GM12878 (cell line): ENCODE data around the gene ZNF335. TPM values are rescaled to one million over a fixed set of nuclear protein-coding genes. Genes with fewer than 3 reads are reported as not detected.

Source experiments
- ATAC-seq: fragments of 200-7000 bp; cut with Tn5 transposase; 3 replicates; pipeline ENCODE4 v1.9.1; 2020; ENCODE audit warnings: mild to moderate bottlenecking, moderate library complexity
- BruUV-seq: library from RNA; stranded (reverse); fragments of 400-500 nt; replicated peaks from 2 replicates; lab custom pipeline; 2021; lab: Mats Ljungman, UMichigan
- CTCF ChIA-PET: fragments of 300-600 bp; sonication (Branson Sonifier 250); formaldehyde crosslinking; extraction: SDS; loops from one replicate; lab custom pipeline; 2021; ENCODE audit warnings: inconsistent platforms; lab: Yijun Ruan, JAX
- POLR2A ChIA-PET: fragments of 350-600 bp; formaldehyde crosslinking; extraction: SDS; loops from one replicate; lab custom pipeline; 2021; ENCODE audit warnings: inconsistent platforms; lab: Charles Lee
- RAD21 ChIA-PET: fragments of 300-600 bp; sonication (Branson Sonifier 250); formaldehyde crosslinking; loops from one replicate; lab custom pipeline; 2023; ENCODE audit warnings: antibody characterized with exemption; ENCODE audit not compliant: unreplicated experiment; lab: Charles Lee
- SMC1A ChIA-PET: fragments of 300-600 bp; sonication (Branson Sonifier 250); formaldehyde crosslinking; loops from one replicate; lab custom pipeline; 2023; ENCODE audit not compliant: unreplicated experiment, uncharacterized antibody; lab: Charles Lee
- DNase-seq: peaks from one replicate; pipeline ENCODE4 v3.0.0-alpha.2; 2011; ENCODE audit warnings: low read depth, low spot score
- FAIRE-seq: peaks from 3 replicates; lab custom pipeline; 2011; peaks lifted over from hg19 to GRCh38; lab: Jason Lieb, UNC
- H2AFZ ChIP-seq: 2 replicates; pipeline ENCODE4 v1.6.0; 2011; ENCODE audit warnings: low read depth, low read length, control low read depth; ENCODE audit not compliant: control insufficient read depth
- H3K27ac ChIP-seq: 2 replicates; pipeline ENCODE4 v1.5.1; 2011; ENCODE audit warnings: control low read depth; ENCODE audit not compliant: control insufficient read depth, insufficient read depth
- H3K27me3 ChIP-seq, 2 experiments: replicated peaks in 1 of 2; 2 replicates each; pipeline versions ENCODE4 v1.6.0 to v1.6.1; 2011; ENCODE audit warnings: low read length in 1 of 2; ENCODE audit not compliant: control insufficient read depth in 2 of 2, insufficient read depth in 2 of 2
- H3K36me3 ChIP-seq, 2 experiments: 2 replicates each; pipeline ENCODE4 v1.5.1; 2011; ENCODE audit warnings: low read length in 1 of 2; ENCODE audit not compliant: control insufficient read depth in 2 of 2, insufficient read depth in 2 of 2
- H3K4me1 ChIP-seq: 2 replicates; pipeline ENCODE4 v1.6.1; 2011; ENCODE audit warnings: mild to moderate bottlenecking, low read length, moderate library complexity, mixed read lengths; ENCODE audit not compliant: control insufficient read depth, insufficient read depth
- H3K4me2 ChIP-seq: 2 replicates; pipeline ENCODE4 v1.6.0; 2011; ENCODE audit warnings: control low read depth; ENCODE audit not compliant: control insufficient read depth, insufficient read depth
- H3K4me3 ChIP-seq: fragments of 200-600 bp; sonication (generic); 2 replicates; pipeline ENCODE4 v1.5.1; 2016
- H3K79me2 ChIP-seq: 2 replicates; pipeline ENCODE4 v1.6.0; 2011; ENCODE audit warnings: low read length; ENCODE audit not compliant: control insufficient read depth, insufficient read depth
- H3K9ac ChIP-seq: 2 replicates; pipeline ENCODE4 v1.8.0; 2011; ENCODE audit warnings: low read length, control low read depth, mixed read lengths; ENCODE audit not compliant: control insufficient read depth, insufficient read depth
- H3K9me3 ChIP-seq: replicated peaks from 3 replicates; pipeline ENCODE4 v1.5.1; 2011; ENCODE audit warnings: mild to moderate bottlenecking, low read length; ENCODE audit not compliant: control insufficient read depth, insufficient read depth
- H4K20me1 ChIP-seq: 2 replicates; pipeline ENCODE4 v1.6.0; 2011; ENCODE audit not compliant: control insufficient read depth, insufficient read depth
- CHD4 ChIP-seq: fragments of 200-600 bp; sonication (generic); IDR thresholded peaks from 2 replicates; pipeline ENCODE4 v1.6.1; 2016; ENCODE audit warnings: mild to moderate bottlenecking
- CREB1 ChIP-seq: IDR thresholded peaks from 2 replicates; pipeline ENCODE4 v1.6.1; 2012; ENCODE audit warnings: low read depth, mild to moderate bottlenecking, inconsistent platforms
- GABPA ChIP-seq: IDR thresholded peaks from 2 replicates; pipeline ENCODE4 v1.6.1; 2014; ENCODE audit warnings: antibody characterized with exemption, low read depth, mild to moderate bottlenecking, inconsistent platforms
- NR2C1 ChIP-seq: fragments of 450-650 bp; IDR thresholded peaks from 2 replicates; pipeline ENCODE4 v1.6.1; 2017; ENCODE audit warnings: antibody characterized with exemption, mild to moderate bottlenecking, moderate library complexity
- WGBS: methylation state at CpG from one replicate; pipeline ENCODE4 v1.1.6; 2016; ENCODE audit warnings: low lambda C conversion rate; ENCODE audit not compliant: insufficient replicate concordance, insufficient coverage; ENCODE audit errors: missing lambda C conversion rate; 5-methylcytosine and 5-hydroxymethylcytosine counted together
- in situ Hi-C: fragments of 300-500 bp; cut with MboI; formaldehyde crosslinking; loops from 9 replicates; pipeline ENCODE4 v1.14.3; 2018; ENCODE audit warnings: mixed read lengths
- intact Hi-C: fragments of 100-400 bp; cut with micrococcal nuclease; formaldehyde crosslinking; loops from one replicate; pipeline ENCODE4 v1.14.2; 2022; ENCODE audit not compliant: unreplicated experiment
- polyA plus RNA-seq, 11 experiments: library from polyadenylated mRNA; depleted of rRNA in 4 of 11; unstranded in 6 of 11; stranded (reverse) in 5 of 11; fragments of >200 nt; fragmentation: Nextera tagmentation in 4 of 11; fragmentation: Illumina TruSeq in 1 of 11; extraction: Ambion mirVana in 4 of 11; extraction: Trizol in 1 of 11; gene quantifications; 1 replicate in 1 of 11; 2 replicates in 10 of 11; pipeline versions ENCODE4 v1.2.1 to v1.2.3, GENCODE V29; 2011 to 2016; ENCODE audit warnings: inconsistent platforms in 2 of 11, missing spikeins in 2 of 11, low read depth in 1 of 11
- total RNA-seq, 4 experiments: library from RNA; depleted of rRNA in 3 of 4; stranded (reverse); fragments of >200 nt in 3 of 4; fragmentation: Illumina TruSeq in 1 of 4; extraction: Trizol in 1 of 4; gene quantifications; 2 replicates each; pipeline versions ENCODE4 v1.2.1 to v1.2.3, GENCODE V29; 2013 to 2021
- TF ChIP-seq, protein P1 (sequence below): fragments of 450-650 bp; IDR thresholded peaks from 2 replicates; pipeline ENCODE4 v1.6.1; 2017; ENCODE audit warnings: antibody characterized with exemption, mild to moderate bottlenecking, moderate library complexity
- TF ChIP-seq, protein P2 (sequence below): IDR thresholded peaks from 2 replicates; pipeline ENCODE4 v1.6.1; 2012; ENCODE audit warnings: low read depth, low read length, improper control_type of control experiment
- TF ChIP-seq, protein P3 (sequence below): fragments of 450-650 bp; IDR thresholded peaks from 2 replicates; pipeline ENCODE4 v1.6.1; 2016; ENCODE audit warnings: mild to moderate bottlenecking
- TF ChIP-seq, protein P4 (sequence below): fragments of 450-650 bp; IDR thresholded peaks from 2 replicates; pipeline ENCODE4 v1.6.1; 2014; ENCODE audit warnings: mild to moderate bottlenecking

Gene ZNF335
- total and polyA plus RNA-seq, 10 of the 15 experiments (the other 5 are each of a cell fraction or from before 2014, with no cell fraction given): 0.74 to 30.1 (median 14.5) TPM

DNA sequence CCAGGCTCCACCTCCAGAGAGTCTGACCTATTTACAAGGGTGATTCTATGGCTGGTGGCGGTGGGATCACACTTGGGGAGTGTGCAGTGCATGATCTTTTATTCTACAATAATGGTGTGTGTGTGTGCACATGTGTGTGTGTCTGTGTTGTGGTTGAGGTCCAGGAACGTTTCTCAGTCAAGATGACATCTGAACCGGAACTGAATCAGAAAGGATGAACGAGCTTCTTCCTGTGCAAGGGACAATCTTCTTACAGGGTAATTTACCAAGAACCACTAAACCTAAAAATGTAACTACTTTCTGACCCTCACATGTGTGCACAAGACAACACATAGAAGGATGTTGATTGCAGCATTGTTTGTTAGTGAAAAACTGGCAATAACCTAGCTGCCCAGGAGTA lies 45.3 kb upstream of the ZNF335 start:
- in situ Hi-C loops: no loop called here

DNA sequence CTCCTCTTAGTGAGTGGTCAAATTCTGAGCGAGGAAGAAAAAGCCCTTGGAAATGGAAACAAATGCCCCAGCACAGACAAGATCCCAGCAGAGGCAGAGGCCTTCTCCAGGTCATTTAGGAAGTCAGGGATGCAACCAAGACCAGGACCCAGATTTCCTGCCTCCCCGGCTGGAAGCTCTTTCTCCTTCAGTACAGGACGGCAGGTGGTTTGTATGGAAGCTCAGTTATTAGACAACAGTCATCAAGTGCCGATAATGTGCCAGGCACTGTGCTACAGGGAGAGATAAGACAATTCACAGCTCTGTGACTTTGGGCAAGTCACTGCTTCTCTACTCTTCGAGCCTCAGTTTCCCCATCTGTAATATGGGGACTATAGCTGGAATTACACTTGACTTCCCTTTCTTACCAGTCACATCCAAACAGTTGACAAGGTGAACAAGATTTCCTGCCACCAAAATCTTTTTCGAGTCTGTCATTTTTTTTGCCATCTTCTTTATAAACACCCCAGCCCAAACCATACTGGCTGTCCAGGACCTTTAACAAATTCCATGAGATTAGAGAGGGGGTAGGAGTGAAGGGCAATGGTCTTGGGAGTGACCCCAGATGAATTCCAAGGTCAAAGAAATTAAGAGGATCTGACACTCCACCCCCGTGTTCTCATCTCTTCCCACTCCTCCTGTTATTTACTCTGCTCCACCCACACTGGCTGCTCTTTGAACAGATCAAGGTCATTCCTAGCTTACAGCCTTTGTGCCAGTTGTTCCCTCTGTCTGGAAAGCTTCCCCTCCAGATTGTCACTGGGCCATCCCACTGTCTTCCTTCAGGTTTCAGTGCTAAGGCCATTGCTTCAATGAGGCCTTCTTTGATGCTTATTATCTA lies 42.8 kb upstream of the ZNF335 start:
- H3K9ac ChIP-seq: no peak overlapping the region
- ChIA-PET SMC1A (interaction anchor here (0.6 to 2.0 kb wide), 11 partner anchors 13 to 161 kb away, joined by 3 to 11 read pairs (median 5); partner anchors contain the start of gene ZNF335), CTCF (interaction anchor here (0.6 to 11.5 kb wide), 37 partner anchors 8 to 550 kb away, joined by 3 to 190 read pairs (median 5); partner anchors contain the start of gene PCIF1), POLR2A (interaction anchor here (0.6 to 0.7 kb wide), 2 partner anchors 15 to 29 kb away, joined by 3 read pairs; no protein-coding TSS in a partner anchor), RAD21 (interaction anchor here (0.8 to 6.6 kb wide), 13 partner anchors 8 to 423 kb away, joined by 3 to 66 read pairs (median 4); no protein-coding TSS in a partner anchor)
- peak overlapping the region; percentile 3; the same call in 1 of the 2 replicates for H3K4me2 ChIP-seq
- no peak for FAIRE-seq
- no peaks in the 10 kb centered on the region for H3K79me2 ChIP-seq
- no peak overlapping the region for H3K27ac ChIP-seq
- H3K36me3 ChIP-seq: no peaks in the 10 kb centered on the region
- in situ Hi-C loops (no loop called here), intact Hi-C loops (loop anchor here (1.0 to 5.0 kb wide), 4 partner anchors 27 to 334 kb away; partner anchors contain the start of gene ZNF335)
- DNase-seq: no peak
- ATAC-seq: no peak
- 61% methylated on average over 7 of the region's 7 CpGs for WGBS
- peaks cover 11 to 12% of the 10 kb centered on the region in 2 experiments; a peak in 3 of 4 replicates for H3K27me3 ChIP-seq
- H3K4me3 ChIP-seq: no peak overlapping the region
- peaks cover 7% of the 10 kb centered on the region for H3K4me1 ChIP-seq
- BruUV-seq: no TSS peak
- H3K9me3 ChIP-seq: no peaks in the 10 kb centered on the region; the same call in 2 of the 3 replicates
- no peak overlapping the region; the same call in 1 of the 2 replicates for H2AFZ ChIP-seq
- no peaks in the 10 kb centered on the region for H4K20me1 ChIP-seq
- no peak for TF ChIP-seq CHD4
- TF ChIP-seq, protein P1, sequence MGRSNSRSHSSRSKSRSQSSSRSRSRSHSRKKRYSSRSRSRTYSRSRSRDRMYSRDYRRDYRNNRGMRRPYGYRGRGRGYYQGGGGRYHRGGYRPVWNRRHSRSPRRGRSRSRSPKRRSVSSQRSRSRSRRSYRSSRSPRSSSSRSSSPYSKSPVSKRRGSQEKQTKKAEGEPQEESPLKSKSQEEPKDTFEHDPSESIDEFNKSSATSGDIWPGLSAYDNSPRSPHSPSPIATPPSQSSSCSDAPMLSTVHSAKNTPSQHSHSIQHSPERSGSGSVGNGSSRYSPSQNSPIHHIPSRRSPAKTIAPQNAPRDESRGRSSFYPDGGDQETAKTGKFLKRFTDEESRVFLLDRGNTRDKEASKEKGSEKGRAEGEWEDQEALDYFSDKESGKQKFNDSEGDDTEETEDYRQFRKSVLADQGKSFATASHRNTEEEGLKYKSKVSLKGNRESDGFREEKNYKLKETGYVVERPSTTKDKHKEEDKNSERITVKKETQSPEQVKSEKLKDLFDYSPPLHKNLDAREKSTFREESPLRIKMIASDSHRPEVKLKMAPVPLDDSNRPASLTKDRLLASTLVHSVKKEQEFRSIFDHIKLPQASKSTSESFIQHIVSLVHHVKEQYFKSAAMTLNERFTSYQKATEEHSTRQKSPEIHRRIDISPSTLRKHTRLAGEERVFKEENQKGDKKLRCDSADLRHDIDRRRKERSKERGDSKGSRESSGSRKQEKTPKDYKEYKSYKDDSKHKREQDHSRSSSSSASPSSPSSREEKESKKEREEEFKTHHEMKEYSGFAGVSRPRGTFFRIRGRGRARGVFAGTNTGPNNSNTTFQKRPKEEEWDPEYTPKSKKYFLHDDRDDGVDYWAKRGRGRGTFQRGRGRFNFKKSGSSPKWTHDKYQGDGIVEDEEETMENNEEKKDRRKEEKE: no peak
- TF ChIP-seq, protein P2, sequence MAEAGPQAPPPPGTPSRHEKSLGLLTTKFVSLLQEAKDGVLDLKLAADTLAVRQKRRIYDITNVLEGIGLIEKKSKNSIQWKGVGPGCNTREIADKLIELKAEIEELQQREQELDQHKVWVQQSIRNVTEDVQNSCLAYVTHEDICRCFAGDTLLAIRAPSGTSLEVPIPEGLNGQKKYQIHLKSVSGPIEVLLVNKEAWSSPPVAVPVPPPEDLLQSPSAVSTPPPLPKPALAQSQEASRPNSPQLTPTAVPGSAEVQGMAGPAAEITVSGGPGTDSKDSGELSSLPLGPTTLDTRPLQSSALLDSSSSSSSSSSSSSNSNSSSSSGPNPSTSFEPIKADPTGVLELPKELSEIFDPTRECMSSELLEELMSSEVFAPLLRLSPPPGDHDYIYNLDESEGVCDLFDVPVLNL: no peak
- TF ChIP-seq, protein P3, sequence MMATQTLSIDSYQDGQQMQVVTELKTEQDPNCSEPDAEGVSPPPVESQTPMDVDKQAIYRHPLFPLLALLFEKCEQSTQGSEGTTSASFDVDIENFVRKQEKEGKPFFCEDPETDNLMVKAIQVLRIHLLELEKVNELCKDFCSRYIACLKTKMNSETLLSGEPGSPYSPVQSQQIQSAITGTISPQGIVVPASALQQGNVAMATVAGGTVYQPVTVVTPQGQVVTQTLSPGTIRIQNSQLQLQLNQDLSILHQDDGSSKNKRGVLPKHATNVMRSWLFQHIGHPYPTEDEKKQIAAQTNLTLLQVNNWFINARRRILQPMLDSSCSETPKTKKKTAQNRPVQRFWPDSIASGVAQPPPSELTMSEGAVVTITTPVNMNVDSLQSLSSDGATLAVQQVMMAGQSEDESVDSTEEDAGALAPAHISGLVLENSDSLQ: no peak
- TF ChIP-seq, protein P4, sequence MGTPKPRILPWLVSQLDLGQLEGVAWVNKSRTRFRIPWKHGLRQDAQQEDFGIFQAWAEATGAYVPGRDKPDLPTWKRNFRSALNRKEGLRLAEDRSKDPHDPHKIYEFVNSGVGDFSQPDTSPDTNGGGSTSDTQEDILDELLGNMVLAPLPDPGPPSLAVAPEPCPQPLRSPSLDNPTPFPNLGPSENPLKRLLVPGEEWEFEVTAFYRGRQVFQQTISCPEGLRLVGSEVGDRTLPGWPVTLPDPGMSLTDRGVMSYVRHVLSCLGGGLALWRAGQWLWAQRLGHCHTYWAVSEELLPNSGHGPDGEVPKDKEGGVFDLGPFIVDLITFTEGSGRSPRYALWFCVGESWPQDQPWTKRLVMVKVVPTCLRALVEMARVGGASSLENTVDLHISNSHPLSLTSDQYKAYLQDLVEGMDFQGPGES: no peak

More for the DNA sequence above, 45.3 kb upstream of the ZNF335 start:
- no peaks in the 10 kb centered on the region for H3K79me2 ChIP-seq
- ATAC-seq (no peak), DNase-seq (no peak), FAIRE-seq (no peak)
- H4K20me1 ChIP-seq: no peaks in the 10 kb centered on the region
- H3K9me3 ChIP-seq: no peaks in the 10 kb centered on the region
- TF ChIP-seq NR2C1: peak; percentile 76
- peak; percentile 53; the same call in 1 of the 2 replicates for TF ChIP-seq GABPA
- no peak for TF ChIP-seq CREB1
- 23% methylated on average over 4 of the region's 4 CpGs for WGBS
- ChIA-PET POLR2A (no interaction called here), RAD21 (interaction anchor here (2.5 kb wide), 1 partner anchor 31 kb away, joined by 10 read pairs; no protein-coding TSS in a partner anchor), SMC1A (interaction anchor here (0.8 kb wide), 1 partner anchor 67 kb away, joined by 3 read pairs; no protein-coding TSS in a partner anchor), CTCF (interaction anchor here (0.7 to 2.4 kb wide), 6 partner anchors 29 to 158 kb away, joined by 3 to 13 read pairs (median 6); no protein-coding TSS in a partner anchor)
- intact Hi-C loops: no loop called here
- H3K9ac ChIP-seq: no peak overlapping the region
- no peak overlapping the region for H3K4me3 ChIP-seq
- H3K27me3 ChIP-seq: peaks cover 0 to 4% of the 10 kb centered on the region in 2 experiments; a peak in 2 of 4 replicates
- H3K4me2 ChIP-seq: no peak overlapping the region
- H3K4me1 ChIP-seq: peaks cover 4% of the 10 kb centered on the region; the same call in 1 of the 2 replicates
- H3K36me3 ChIP-seq: no peaks in the 10 kb centered on the region
- H3K27ac ChIP-seq: no peak overlapping the region
- H2AFZ ChIP-seq: no peak overlapping the region
- no TSS peak for BruUV-seq
